ENCODE measurements around the gene LCE7A.

DNA sequence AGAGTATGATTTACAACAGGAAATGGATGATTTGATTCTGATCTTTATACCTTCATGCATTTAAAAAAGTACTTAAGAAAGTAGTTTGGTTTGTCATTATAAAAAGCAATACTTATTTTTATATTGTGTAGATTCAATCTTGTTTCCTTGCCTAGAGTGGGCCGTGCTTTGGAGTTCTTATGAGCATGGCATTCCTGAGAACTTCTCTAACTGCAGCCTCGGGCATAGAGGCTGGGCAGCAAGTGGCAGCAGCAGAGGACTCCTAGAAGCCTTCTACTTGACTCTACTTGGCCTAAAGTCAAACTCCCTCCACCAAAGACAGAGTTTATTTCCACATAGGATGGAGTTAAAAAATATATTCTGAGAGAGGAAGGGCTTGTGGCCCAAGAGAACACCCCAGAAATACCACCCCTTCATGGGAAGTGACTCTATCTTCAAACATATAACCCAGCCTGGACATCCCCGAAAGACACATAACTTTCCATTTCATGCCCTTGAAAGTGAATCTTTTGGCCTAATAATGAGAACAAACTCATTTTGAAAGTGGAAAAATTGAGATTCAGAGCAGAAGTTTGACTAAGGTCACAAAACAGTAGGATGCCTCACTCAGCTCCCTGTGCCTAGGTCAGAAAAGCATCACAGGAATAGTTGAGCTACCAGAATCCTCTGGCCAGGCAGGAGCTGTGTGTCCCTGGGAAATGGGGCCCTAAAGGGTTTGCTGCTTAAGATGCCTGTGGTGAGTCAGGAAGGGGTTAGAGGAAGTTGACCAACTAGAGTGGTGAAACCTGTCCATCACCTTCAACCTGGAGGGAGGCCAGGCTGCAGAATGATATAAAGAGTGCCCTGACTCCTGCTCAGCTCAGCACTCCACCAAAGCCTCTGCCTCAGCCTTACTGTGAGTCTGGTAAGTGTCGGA lies 48.1 kb downstream of the LCE7A start, which contains the start of gene IVL:
- TF ChIP-seq POLR2A (IDR thresholded peaks at IDR 0.05; ENCODE audit: low read length), result no peak
- TF ChIP-seq GATA1 (IDR thresholded peaks at IDR 0.05; ENCODE audit: low read depth, low read length), result no peak
